ENCODE measurements around the gene STXBP5.

Gene STXBP5

GRCh38 chr6:147180926-147181325 lies 23.3 kb upstream of the STXBP5 start:
- Histone ChIP-seq H2AFZ (ENCODE audit: low read length) (no peak overlapping the region), H3K27ac (ENCODE audit: low read depth, low read length, poor library complexity, severe bottlenecking) (no peak overlapping the region), H3K9me3 (ENCODE audit: low read length) (no peaks in the 10 kb centered on the region), H3F3A (ENCODE audit: insufficient read depth, low read length) (no peaks in the 10 kb centered on the region), H3K4me1 (ENCODE audit: insufficient read depth, low read length, severe bottlenecking) (no peaks in the 10 kb centered on the region), H3K9ac (ENCODE audit: low read length) (no peak overlapping the region), H3K36me3 (ENCODE audit: insufficient read depth, low read length) (no peaks in the 10 kb centered on the region), H3K79me2 (ENCODE audit: insufficient read depth, low read length) (no peaks in the 10 kb centered on the region), H3K4me2 (ENCODE audit: low read length) (no peak overlapping the region), H3K9me2 (ENCODE audit: low read depth, low read length) (no peaks in the 10 kb centered on the region), H3K27me3 (ENCODE audit: insufficient read depth, low read length) (no peaks in the 10 kb centered on the region), H3K4me3 (ENCODE audit: low read depth, low read length, poor library complexity, severe bottlenecking) (no peak overlapping the region), H4K20me1 (ENCODE audit: insufficient read depth, low read length) (no peaks in the 10 kb centered on the region)
- TF ChIP-seq CTCF (IDR thresholded peaks at IDR 0.05; ENCODE audit: low read length), result no peak

DNA sequence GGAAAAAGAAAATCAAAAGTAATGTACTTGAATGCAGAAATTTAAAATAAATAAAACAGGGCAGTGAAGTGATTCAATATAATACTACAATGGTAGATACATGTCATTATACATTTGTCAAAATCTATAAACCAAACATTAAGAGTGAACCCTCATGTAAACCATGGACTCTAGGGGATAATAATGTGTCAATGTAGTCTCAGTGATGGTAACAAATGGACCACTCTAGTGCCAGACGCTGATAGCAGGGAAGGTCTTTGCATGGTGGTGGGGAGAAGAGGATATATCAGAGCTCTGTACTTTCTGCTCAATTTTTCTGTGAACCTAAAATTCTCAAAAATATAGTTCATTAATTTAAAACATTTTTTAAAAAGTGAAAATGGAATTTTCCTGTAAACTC lies 19.8 kb upstream of the STXBP5 start:
- no peak overlapping the region for H3K4me3 ChIP-seq (ENCODE audit: low read depth, low read length, poor library complexity, severe bottlenecking)
- H3K27ac ChIP-seq (ENCODE audit: low read depth, low read length, poor library complexity, severe bottlenecking), result no peak overlapping the region
- TF ChIP-seq EZH2 (IDR thresholded peaks at IDR 0.05; ENCODE audit: borderline replicate concordance, low read length) (no peak), CTCF (IDR thresholded peaks at IDR 0.05; ENCODE audit: low read length) (no peak)
- no peaks in the 10 kb centered on the region for H3K79me2 ChIP-seq (ENCODE audit: insufficient read depth, low read length)
- H3K9ac ChIP-seq (ENCODE audit: low read length), result no peak overlapping the region
- H3F3A ChIP-seq (ENCODE audit: insufficient read depth, low read length), result no peaks in the 10 kb centered on the region
- no peaks in the 10 kb centered on the region for H3K4me1 ChIP-seq (ENCODE audit: insufficient read depth, low read length, severe bottlenecking)
- no peaks in the 10 kb centered on the region for H3K27me3 ChIP-seq (ENCODE audit: insufficient read depth, low read length)
- no peaks in the 10 kb centered on the region for H3K36me3 ChIP-seq (ENCODE audit: insufficient read depth, low read length)
- no peak overlapping the region for H3K4me2 ChIP-seq (ENCODE audit: low read length)
- H3K9me2 ChIP-seq (ENCODE audit: low read depth, low read length), result no peaks in the 10 kb centered on the region
- no peaks in the 10 kb centered on the region for H4K20me1 ChIP-seq (ENCODE audit: insufficient read depth, low read length)
- H2AFZ ChIP-seq (ENCODE audit: low read length), result no peak overlapping the region
- no peaks in the 10 kb centered on the region for H3K9me3 ChIP-seq (ENCODE audit: low read length)

DNA sequence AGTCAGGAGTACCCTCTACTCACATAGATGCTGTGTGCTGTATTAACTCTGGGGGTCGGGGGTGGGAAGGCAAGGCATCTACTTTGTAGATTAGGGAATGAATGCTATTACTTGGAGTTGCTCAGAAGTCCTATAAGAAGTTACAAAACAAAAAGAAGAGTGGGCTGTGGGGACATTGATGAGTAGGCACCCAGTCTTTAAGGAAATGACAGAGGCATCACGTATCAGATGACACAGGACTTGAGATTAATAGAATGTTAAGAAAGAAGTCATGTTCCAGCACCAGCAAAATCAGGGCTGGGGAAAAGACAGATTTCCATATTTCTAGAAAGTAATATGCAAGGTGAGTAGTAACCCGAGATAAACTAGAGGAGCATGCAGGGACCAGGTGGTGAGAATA lies 19.0 kb upstream of the STXBP5 start:
- Histone ChIP-seq H2AFZ (ENCODE audit: low read length) (no peak overlapping the region), H3K4me1 (ENCODE audit: insufficient read depth, low read length, severe bottlenecking) (no peaks in the 10 kb centered on the region), H3K9me3 (ENCODE audit: low read length) (no peaks in the 10 kb centered on the region), H3K27ac (ENCODE audit: low read depth, low read length, poor library complexity, severe bottlenecking) (no peak overlapping the region), H3F3A (ENCODE audit: insufficient read depth, low read length) (no peaks in the 10 kb centered on the region), H3K9me2 (ENCODE audit: low read depth, low read length) (no peaks in the 10 kb centered on the region), H3K36me3 (ENCODE audit: insufficient read depth, low read length) (no peaks in the 10 kb centered on the region), H3K79me2 (ENCODE audit: insufficient read depth, low read length) (no peaks in the 10 kb centered on the region), H3K9ac (ENCODE audit: low read length) (no peak overlapping the region), H4K20me1 (ENCODE audit: insufficient read depth, low read length) (no peaks in the 10 kb centered on the region), H3K4me2 (ENCODE audit: low read length) (no peak overlapping the region), H3K4me3 (ENCODE audit: low read depth, low read length, poor library complexity, severe bottlenecking) (no peak overlapping the region), H3K27me3 (ENCODE audit: insufficient read depth, low read length) (no peaks in the 10 kb centered on the region)
- TF ChIP-seq EZH2 (IDR thresholded peaks at IDR 0.05; ENCODE audit: borderline replicate concordance, low read length), result no peak
- no peak for TF ChIP-seq CTCF (IDR thresholded peaks at IDR 0.05; ENCODE audit: low read length)
